H54 (cell line): ENCODE data around the gene CLCN6.

Experiments
- DNase-seq: peaks from one replicate; pipeline ENCODE4 v3.0.0; 2011; ENCODE audit warnings: low spot score, mixed read lengths; ENCODE audit not compliant: insufficient read length
- FAIRE-seq: peaks from 3 replicates; lab custom pipeline; 2011; peaks lifted over from hg19 to GRCh38; lab: Jason Lieb, UNC
- POLR2A ChIP-seq: IDR thresholded peaks from 2 replicates; pipeline ENCODE4 v1.6.1; 2011; ENCODE audit warnings: low read depth, mild to moderate bottlenecking, low read length

Gene CLCN6

GRCh38 chr1:11869650-11870207 is 63.7 kb downstream of the CLCN6 start:
- TF ChIP-seq POLR2A = no peak
- FAIRE-seq (no peak), DNase-seq (no peak)

- no peak for TF ChIP-seq POLR2A
- no peak for DNase-seq
- no peak for FAIRE-seq
These were observed 66.6 kb downstream of the CLCN6 start for GRCh38 chr1:11872545-11872944.

- DNase-seq (no peak), FAIRE-seq (no peak)
- TF ChIP-seq POLR2A = no peak
These were observed 67.6 kb downstream of the CLCN6 start for GRCh38 chr1:11873395-11874257.

- no peak for FAIRE-seq
- DNase-seq = no peak
- no peak for TF ChIP-seq POLR2A
These were observed 68.2 kb downstream of the CLCN6 start for GRCh38 chr1:11874258-11874562.

GRCh38 chr1:11874624-11875023 is 68.6 kb downstream of the CLCN6 start:
- no peak for TF ChIP-seq POLR2A
- no peak for FAIRE-seq
- no peak for DNase-seq

GRCh38 chr1:11875094-11875493 is 69.1 kb downstream of the CLCN6 start:
- DNase-seq (no peak), FAIRE-seq (no peak)
- no peak for TF ChIP-seq POLR2A

- TF ChIP-seq POLR2A = no peak
- FAIRE-seq (no peak), DNase-seq (no peak)
These were observed 71.1 kb downstream of the CLCN6 start for GRCh38 chr1:11877074-11877473.

GRCh38 chr1:11878081-11878890 is 72.3 kb downstream of the CLCN6 start:
- TF ChIP-seq POLR2A = no peak
- FAIRE-seq = no peak
- DNase-seq = no peak

GRCh38 chr1:11878891-11879190 is 72.8 kb downstream of the CLCN6 start:
- DNase-seq (no peak), FAIRE-seq (no peak)
- TF ChIP-seq POLR2A = no peak

- FAIRE-seq (no peak), DNase-seq (no peak)
- no peak for TF ChIP-seq POLR2A
These were observed 73.6 kb downstream of the CLCN6 start for GRCh38 chr1:11879311-11880180.

GRCh38 chr1:11880181-11880575 is 74.2 kb downstream of the CLCN6 start:
- no peak for TF ChIP-seq POLR2A
- DNase-seq = no peak
- no peak for FAIRE-seq

GRCh38 chr1:11880911-11881748 is 75.1 kb downstream of the CLCN6 start:
- no peak for DNase-seq
- no peak for TF ChIP-seq POLR2A

More at GRCh38 chr1:11880911-11881748, 75.1 kb downstream of the CLCN6 start:
- FAIRE-seq = no peak
